ENCODE measurements around the gene NKIRAS2. TPM values are rescaled to one million over a fixed set of nuclear protein-coding genes. Genes with fewer than 3 reads are reported as not detected.

Gene NKIRAS2
- total RNA-seq, 1 experiment from 2014 or later, result 22.4 TPM

- TF ChIP-seq POLR2AphosphoS5 (IDR thresholded peaks at IDR 0.05; ENCODE audit: low read depth, low read length) (no peak), REST (IDR thresholded peaks at IDR 0.05; ENCODE audit: insufficient read depth in 1 of 2, low read depth in 2 of 2, low read length in 1 of 2) (no peak), SIN3A (IDR thresholded peaks at IDR 0.05; ENCODE audit: borderline replicate concordance, insufficient read depth, low read depth, low read length) (no peak), TCF7L2 (IDR thresholded peaks at IDR 0.05; ENCODE audit: low read depth, low read length) (no peak), CTCF (IDR thresholded peaks at IDR 0.05) (no peak)
- Histone ChIP-seq H3K27me3 (ENCODE audit: control insufficient read depth, insufficient read depth, low read length) (no peaks in the 10 kb centered on the region), H3K9me3 (ENCODE audit: control insufficient read depth, insufficient read depth, low read depth, low read length) (no peaks in the 10 kb centered on the region), H3K4me1 (ENCODE audit: control insufficient read depth, insufficient read depth, low read length) (peaks cover 6% of the 10 kb centered on the region; the same call in 1 of the 2 replicates), H3K36me3 (ENCODE audit: control insufficient read depth, insufficient read depth, low read length) (no peaks in the 10 kb centered on the region), H3K4me3 (ENCODE audit: low read depth in 2 of 2, low read length in 2 of 2) (no peak overlapping the region), H3K27ac (ENCODE audit: low read length) (no peak overlapping the region)
- in situ Hi-C loops (cut with HindIII; ENCODE audit: low pct_unique_long_range_greater_than_20kb, low sequenced_read_pairs), result no loop called here
- ATAC-seq (no peak), DNase-seq (ENCODE audit: low read depth, low spot score) (no peak)
- intact Hi-C loops (cut with micrococcal nuclease; ENCODE audit: unreplicated experiment), result no loop called here
- ChIA-PET POLR2A (no interaction called here), CTCF (no interaction called here)
- no TSS peak for BruUV-seq (replicated peaks)
Measured at GRCh38 chr17:42059815-42060214, 39.9 kb downstream of the NKIRAS2 start.

GRCh38 chr17:42060231-42060630 lies 40.3 kb downstream of the NKIRAS2 start:
- POLR2A ChIA-PET, result no interaction called here

More at GRCh38 chr17:42060231-42060630, 40.3 kb downstream of the NKIRAS2 start:
- Histone ChIP-seq H3K4me1 (ENCODE audit: control insufficient read depth, insufficient read depth, low read length) (peaks cover 6% of the 10 kb centered on the region; the same call in 1 of the 2 replicates), H3K4me3 (ENCODE audit: low read depth in 2 of 2, low read length in 2 of 2) (no peak overlapping the region), H3K27me3 (ENCODE audit: control insufficient read depth, insufficient read depth, low read length) (no peaks in the 10 kb centered on the region), H3K27ac (ENCODE audit: low read length) (no peak overlapping the region), H3K36me3 (ENCODE audit: control insufficient read depth, insufficient read depth, low read length) (no peaks in the 10 kb centered on the region), H3K9me3 (ENCODE audit: control insufficient read depth, insufficient read depth, low read depth, low read length) (no peaks in the 10 kb centered on the region)
- BruUV-seq (replicated peaks), result no TSS peak
- no peak for ATAC-seq
- TF ChIP-seq POLR2AphosphoS5 (IDR thresholded peaks at IDR 0.05; ENCODE audit: low read depth, low read length) (no peak), REST (IDR thresholded peaks at IDR 0.05; ENCODE audit: insufficient read depth in 1 of 2, low read depth in 2 of 2, low read length in 1 of 2) (no peak), CTCF (IDR thresholded peaks at IDR 0.05) (no peak), TCF7L2 (IDR thresholded peaks at IDR 0.05; ENCODE audit: low read depth, low read length) (no peak), SIN3A (IDR thresholded peaks at IDR 0.05; ENCODE audit: borderline replicate concordance, insufficient read depth, low read depth, low read length) (no peak)
- no peak for DNase-seq (ENCODE audit: low read depth, low spot score)
- CTCF ChIA-PET, result no interaction called here
- intact Hi-C loops (cut with micrococcal nuclease; ENCODE audit: unreplicated experiment), result no loop called here
- in situ Hi-C loops (cut with HindIII; ENCODE audit: low pct_unique_long_range_greater_than_20kb, low sequenced_read_pairs), result no loop called here
